Stimulated activated CD8-positive, alpha-beta memory T cell treated with anti-CD3 and anti-CD28 coated beads, Interleukin-12 subunit alpha, Interleukin-12 subunit beta, amount 100 ng/mL, for 24 hours (primary cell): Measurements from ENCODE around the gene BDH1.
"Not testable (repeated sequence)": the region's sequence is repeated elsewhere in the genome, so short reads cannot be mapped to it uniquely, and the experiment has no call there.

Source experiments
- DNase-seq: peaks from one replicate; pipeline ENCODE4 v3.0.0-alpha.2; 2020; ENCODE audit errors: extremely low read depth

BDH1 gene

DNA sequence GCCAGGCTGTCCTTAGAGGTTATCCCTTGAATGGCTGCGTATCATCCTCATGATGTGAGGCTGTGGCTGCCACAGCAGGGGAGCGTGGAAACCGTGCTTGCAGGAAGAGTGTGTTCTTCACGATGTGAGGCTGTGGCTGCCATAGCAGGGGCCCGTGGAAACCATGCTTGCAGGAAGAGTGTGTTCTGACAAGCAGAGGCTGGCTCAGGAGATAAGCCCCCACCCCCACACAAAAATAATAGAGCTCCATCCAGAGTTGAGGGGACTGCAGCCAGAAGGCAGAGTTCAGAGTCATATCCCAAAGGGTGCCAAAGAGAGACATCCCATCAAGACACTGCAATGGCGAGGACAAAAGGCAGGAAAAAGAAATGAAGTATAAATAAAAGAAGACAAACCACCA lies 22.6 kb upstream of the BDH1 start:
- DNase-seq = no peak

GRCh38 chr3:197577366-197578074 lies 21.8 kb upstream of the BDH1 start:
- no peak for DNase-seq

DNA sequence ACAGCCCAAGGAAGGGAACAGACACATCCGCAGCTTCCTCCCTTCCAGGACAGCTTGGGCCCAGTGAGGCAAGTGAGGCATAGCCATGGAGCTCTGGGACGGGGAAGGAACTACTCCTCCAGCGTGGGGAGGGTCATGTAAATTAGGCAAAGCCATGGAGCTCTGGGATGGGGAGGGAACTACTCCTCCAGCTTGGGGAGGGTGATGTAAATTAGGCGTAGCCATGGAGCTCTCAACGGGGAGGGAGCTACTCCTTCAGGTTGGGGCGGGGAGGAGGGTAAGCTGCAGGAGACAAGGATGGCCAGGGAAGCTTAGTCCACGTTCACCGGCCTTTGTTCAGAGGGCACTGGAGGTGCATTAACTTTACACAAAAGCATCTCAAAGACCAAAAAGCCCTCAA lies 21.1 kb upstream of the BDH1 start:
- no peak for DNase-seq

DNA sequence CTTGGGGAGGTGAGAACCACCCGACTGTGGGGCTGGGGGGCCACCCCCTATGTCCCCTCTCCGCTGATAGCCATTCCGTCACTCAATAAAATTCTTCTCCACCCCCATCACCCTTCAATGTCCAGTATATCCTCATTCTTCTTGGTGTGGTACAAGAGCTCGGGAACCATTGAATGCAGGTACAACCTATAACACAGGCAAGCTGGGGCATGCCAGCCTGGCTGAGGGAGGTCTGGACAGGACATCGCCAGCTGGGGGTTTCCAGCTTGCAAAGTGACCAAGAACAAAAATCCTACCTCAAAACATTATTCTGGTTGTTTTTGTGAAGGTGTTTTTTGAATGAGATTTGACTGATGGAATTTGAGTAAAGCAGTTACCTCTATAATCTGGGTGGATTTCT lies 19.6 kb upstream of the BDH1 start:
- no peak for DNase-seq

GRCh38 chr3:197574396-197574991 lies 18.7 kb upstream of the BDH1 start:
- not testable (repeated sequence) for DNase-seq

GRCh38 chr3:197573048-197573767 lies 17.4 kb upstream of the BDH1 start:
- no peak for DNase-seq

DNA sequence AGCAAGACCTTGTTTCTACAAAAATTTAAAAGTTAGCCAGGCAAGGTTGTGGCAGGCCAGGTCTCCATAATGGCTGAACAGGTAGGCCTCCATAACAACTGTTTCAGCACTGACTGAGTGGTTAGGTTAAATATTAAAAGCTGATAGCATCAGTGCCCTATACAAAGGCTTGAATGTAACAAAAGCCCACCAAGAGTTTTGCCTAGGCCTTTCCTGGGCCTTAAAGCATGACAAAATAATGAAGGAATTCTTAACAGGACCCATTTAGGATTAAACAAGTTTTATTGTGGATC lies 16.1 kb upstream of the BDH1 start:
- DNase-seq = not testable (repeated sequence)

DNA sequence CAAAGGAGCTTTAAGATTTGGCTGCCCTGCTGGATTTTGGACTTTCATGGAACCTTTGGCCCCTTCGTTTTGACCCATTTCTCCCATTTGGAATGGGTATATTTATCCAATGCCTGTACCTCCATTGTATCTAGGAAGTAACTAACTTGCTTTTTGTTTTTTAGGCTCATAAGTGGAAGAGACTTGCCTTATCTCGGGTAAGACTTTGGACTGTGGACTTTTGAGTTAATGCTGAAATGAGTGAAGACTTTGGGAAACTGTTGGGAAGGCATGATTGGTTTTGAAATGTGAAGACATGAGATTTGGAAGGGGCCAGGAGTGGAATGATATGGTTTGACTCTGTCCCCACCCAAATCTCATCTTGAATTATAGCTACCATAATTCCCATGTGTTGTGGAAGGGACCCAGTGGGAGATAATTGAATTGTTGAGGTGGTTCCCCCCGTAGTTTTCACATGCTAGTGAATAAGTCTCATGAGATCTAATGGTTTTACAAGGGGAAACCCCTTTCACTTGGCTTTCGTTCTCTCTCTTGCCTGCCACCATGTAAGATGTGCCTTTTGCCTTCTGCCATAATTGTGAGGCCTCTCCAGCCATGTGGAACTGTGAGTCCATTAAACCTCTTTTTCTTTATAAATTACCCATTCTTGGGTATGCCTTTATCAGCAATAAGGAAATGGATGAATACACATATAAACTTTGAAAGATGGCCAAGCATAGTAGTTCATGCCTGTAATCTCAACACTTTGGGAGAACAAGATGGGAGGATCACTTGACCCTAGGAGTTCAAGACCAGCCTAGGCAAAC lies 15.5 kb upstream of the BDH1 start:
- DNase-seq = not testable (repeated sequence)

- not testable (repeated sequence) for DNase-seq
These were observed 13.7 kb upstream of the BDH1 start for GRCh38 chr3:197569433-197569832.

DNA sequence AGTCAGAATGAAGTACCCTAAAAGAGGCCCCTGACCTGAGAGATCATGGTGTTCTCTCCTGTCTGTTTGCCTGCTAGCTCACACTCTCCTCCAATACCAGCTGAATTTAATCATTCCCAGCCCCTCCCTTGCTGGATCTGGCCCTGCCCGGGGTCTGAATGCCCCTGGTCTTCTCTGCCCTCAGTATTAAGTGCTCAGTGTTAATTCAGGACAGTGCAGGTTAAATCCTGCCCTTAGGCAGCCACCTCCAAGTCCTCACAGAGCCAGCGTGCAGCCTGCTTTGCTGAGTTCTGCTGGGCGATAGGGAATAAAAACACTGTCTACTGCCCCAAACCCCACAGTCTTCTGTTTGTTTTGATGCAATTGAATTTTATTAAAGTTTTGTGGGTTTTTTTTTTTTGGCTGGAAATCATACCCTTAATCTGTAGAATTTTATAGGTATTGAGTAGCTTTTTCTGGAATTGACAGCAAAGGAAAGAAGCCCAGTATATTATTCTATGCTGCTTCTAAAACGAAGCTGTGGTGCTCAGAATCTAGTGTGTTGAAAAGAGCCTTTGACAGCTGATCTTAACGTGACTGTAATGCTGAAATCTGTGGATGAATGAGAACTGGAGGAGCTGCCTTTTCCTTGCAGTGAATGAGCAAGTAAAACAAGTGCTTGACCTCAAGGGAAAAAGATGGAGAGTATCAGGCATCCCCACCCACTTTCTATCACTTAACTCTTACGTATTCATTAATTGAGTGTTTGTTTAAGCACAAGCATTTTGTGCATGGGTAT lies 12.3 kb upstream of the BDH1 start:
- no peak for DNase-seq

DNA sequence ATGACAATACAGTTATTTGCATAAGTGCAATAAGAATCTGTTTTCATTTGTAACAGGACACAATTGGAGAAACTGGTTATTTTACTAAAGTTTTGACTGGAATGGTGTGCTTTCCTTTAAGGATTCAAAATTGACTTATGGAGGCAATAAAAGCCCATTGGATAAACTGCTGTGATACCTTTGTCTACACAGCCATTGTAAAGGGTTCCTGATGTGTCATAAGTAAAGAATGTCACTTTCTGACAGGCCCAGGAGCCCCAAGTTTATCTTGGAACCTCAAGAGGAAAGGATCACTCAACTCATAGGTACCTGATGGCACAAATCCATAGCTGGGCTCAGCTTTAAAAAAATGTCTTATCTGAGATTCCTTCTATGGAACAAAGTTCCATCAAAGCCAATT lies 10.4 kb upstream of the BDH1 start:
- DNase-seq = not testable (repeated sequence)

DNA sequence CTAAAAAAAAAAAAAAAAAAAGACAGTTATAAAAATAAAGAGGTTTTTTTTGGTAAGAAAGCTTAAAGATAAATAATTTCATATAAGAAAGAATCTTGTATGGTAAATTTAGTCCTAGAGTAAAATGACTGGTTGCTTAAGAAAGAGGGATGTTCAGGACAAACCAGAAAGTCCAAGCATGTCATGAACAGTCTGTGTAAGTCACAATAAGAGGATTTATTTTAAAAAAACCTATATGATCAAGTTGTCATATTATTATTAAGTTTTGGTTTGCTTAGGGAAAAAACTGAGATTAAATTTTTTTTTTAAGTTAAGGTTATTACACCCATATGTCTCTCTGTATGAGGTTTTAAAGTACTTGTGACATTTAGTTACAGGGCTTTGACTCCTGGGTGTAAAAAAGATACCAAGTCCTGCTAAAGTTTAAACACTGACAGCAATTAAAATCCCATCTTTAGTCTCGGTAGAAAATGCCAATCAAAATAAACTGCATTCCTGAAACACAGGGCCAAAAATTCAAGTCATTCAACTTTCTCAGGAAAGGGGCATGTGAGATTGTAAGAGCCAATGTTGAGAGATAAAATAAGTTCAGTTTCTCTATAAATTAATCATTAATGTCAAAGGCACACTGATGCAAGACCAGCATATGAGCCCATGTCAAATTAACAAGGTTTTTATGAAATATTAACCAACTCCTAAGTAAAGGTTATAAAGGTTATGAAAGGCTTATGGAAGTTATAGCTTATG lies 8.5 kb upstream of the BDH1 start:
- no peak for DNase-seq

- no peak for DNase-seq
These were observed 6.9 kb upstream of the BDH1 start for GRCh38 chr3:197562398-197563251.

DNA sequence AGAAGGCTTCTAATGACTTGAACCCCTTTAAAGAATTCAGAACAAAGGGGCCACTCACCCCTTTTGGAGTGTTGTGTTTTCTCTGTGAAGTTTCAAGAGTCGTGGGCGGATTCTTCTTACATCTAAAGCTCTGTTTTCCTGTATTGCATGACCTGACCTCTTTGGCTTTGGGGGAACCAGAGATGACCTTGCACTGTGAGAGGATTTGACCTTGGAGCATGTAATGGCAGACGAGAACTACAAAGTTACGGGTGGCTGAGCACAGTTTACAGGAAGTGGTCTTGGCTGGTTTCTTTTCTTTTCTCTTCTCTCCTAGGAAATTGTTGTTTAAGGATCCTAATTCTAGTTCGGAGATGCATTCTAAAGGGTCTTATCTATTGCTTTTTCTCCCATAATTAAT lies 6.2 kb upstream of the BDH1 start:
- no peak for DNase-seq

DNA sequence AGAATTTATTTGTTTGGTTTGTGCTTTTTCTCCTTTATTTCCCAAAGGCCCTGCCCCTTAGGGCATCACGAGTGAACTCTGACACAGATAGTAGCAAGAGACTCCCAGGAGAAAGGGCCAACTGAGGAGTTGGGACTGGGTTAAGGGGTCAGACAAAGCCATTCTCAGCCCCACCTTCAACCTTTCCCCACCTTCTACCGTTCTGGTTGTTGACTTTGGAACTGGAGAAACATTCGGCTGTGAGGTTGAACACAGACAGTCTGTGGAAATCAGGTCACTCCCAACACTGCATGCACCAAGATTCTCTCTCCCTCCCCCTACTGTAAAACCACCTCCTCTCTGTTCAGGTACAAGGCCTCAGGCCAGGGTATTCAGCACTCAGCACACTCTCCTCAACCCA lies 3.9 kb upstream of the BDH1 start:
- no peak for DNase-seq

DNA sequence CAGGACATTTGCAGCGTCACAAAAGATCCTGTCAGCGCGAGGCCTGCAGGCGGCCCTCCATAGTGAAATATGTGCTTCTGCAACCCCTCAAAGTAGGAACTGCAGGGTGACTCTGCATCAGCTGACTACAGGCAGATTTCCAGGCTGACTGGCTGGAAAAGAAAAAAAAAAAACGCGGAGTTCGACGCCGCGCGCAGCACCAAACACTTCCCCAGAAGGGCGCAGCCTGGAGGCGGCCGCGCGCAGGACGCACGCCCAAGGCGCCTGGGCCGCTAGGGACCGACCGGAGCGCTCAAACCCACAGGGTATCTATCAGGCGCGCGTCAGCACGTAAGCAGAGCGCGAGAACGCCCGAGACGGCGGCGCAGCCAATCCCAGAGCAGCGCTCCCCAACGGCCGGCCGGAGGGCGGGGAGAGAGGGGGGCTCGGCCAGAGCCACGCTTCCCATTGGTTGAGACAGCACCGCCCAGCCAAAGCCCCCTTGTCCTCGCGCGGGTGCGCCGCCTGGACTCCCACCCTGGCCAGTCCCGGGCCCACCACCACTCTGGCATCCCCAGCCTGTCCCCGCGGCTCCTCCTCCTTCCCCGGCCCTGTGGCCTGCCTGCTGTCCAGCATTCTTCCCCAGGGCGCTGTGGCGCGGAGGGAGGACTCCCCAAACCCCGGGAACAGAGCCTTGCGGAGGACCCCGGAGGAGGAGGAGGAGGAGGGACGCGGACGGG lies 1.0 kb downstream of the BDH1 start:
- DNase-seq = peak; percentile 82

GRCh38 chr3:197554196-197554561 lies 1.6 kb downstream of the BDH1 start:
- DNase-seq = no peak

DNA sequence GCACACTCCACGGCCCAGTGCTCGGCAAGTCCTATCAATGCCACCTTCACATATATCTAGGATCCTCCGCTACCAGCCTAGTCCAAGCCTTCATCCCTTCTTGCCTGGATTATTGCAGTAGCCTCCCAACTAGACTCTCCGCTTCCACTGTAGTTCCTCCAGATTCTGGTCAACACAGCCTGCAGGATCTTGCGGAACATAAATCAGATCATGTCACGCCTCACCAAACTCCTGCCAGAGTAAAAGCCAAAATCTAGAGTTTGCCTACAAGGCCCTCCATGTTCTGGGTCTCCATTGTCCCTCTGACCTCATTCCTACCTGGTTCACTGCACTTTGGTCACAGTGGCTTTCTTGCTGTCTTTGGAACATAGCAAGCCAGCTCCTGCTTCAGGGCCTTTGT lies 3.6 kb downstream of the BDH1 start:
- no peak for DNase-seq

DNA sequence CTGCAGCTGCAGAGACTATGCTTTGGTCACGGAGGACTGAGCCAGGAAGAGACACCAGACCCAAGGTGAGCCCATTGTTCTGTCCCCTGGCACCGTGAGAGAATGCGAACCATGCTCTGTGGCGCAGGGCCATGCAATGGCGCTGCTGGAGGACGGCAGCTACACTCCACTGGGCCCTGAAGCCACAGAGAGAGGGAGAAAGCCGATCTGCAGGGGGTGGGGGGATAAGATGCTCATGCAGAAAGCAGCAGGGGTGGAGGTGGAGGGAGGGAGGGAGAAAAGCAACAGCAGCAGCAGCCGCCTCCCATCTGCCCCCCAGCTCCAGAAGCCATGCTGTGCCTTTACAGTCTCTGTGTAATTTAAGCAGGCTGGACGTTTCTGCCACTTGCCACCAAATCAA lies 5.3 kb downstream of the BDH1 start:
- DNase-seq = no peak
